ENCODE measurements around the gene DEFB127. TPM values are rescaled to one million over a fixed set of nuclear protein-coding genes. Genes with fewer than 3 reads are reported as not detected.
"Not testable (repeated sequence)": the region's sequence is repeated elsewhere in the genome, so short reads cannot be mapped to it uniquely, and the experiment has no call there.

DEFB127 gene
- polyA plus RNA-seq, 1 donor: not detected

DNA sequence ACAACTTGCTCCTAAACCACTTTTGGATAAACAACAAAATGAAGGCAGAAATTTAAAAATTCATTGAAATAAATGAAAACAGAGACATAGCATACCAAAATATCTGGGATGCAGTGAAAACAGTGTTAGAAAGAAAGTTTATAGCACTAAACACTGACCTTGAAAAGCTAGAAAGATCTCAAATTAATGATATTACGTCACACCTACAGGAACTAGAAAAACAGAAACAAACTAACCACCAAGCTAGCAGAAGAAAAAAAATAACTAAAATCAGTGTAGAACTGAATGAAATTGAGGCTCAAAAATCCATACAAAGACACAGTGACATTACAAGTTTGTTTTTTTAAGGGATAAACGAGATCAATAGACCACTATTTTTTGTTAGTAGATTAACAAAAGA, 27.0 kb downstream of the DEFB127 start:
- Histone ChIP-seq H3K27me3 (ENCODE audit: control insufficient read depth, insufficient read depth, low read length) (no peaks in the 10 kb centered on the region), H3K4me1 (ENCODE audit: control insufficient read depth, insufficient read depth, low read length) (no peaks in the 10 kb centered on the region)
- WGBS (ENCODE audit: insufficient coverage, low lambda C conversion rate): 53% methylated on average over 2 of the region's 2 CpGs

DNA sequence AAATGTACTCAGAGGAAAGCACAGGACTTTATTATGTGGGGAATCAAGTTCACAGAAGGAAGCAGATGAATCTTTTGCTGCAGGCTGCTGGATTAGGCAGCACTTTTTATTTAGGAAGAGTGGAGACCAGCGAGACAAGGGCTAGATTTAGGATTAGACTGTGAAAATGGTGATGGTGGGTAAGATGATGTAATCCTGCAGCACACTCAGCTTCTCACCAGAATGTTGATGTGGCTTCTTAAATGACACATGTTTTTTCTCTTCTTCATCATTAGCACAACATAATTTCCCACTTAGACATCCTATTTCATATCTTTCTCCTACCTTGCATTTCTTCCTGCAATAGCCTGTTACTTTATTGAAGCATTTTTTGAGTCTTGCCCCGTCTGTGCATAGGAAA, 30.5 kb downstream of the DEFB127 start:
- no peaks in the 10 kb centered on the region for H3K9me3 ChIP-seq (ENCODE audit: control insufficient read depth, low read depth, low read length)
- no CpG with 5 or more reads among the region's 2 CpGs for WGBS (ENCODE audit: insufficient coverage, low lambda C conversion rate)
- H3K4me1 ChIP-seq (ENCODE audit: control insufficient read depth, insufficient read depth, low read length): no peaks in the 10 kb centered on the region
- H3K27me3 ChIP-seq (ENCODE audit: control insufficient read depth, insufficient read depth, low read length): peaks cover 2% of the 10 kb centered on the region
- no peaks in the 10 kb centered on the region for H3K36me3 ChIP-seq (ENCODE audit: control insufficient read depth, insufficient read depth, low read length)
- no peak for DNase-seq
- H3K4me3 ChIP-seq (ENCODE audit: low read length): no peak overlapping the region
- no peak overlapping the region for H3K27ac ChIP-seq (ENCODE audit: low read length)

More for the DNA sequence above, 27.0 kb downstream of the DEFB127 start:
- H3K36me3 ChIP-seq (ENCODE audit: control insufficient read depth, insufficient read depth, low read length): no peaks in the 10 kb centered on the region
- no peak for DNase-seq
- no peaks in the 10 kb centered on the region for H3K9me3 ChIP-seq (ENCODE audit: control insufficient read depth, low read depth, low read length)
- H3K27ac ChIP-seq (ENCODE audit: low read length): no peak overlapping the region
- H3K4me3 ChIP-seq (ENCODE audit: low read length): no peak overlapping the region

DNA sequence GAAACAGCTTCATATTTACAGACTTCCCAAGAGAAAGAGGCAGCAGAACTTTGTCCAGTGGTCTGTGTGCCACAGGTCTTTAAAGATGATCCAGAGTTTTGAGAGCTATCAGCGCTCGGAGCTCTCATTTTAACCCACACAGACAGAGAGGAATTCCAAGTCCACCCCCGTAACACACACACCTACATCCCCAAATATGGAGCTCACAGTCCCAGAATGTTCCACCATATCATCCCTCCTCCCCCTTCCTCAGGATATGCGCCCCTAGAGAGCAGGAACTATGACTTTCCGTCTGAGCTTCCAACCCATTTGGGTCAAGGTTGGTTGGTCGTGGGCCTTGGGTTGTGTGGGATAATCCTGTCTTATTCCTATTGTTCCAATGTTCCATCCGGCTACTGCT, 32.4 kb downstream of the DEFB127 start, which contains the start of gene DEFB128:
Gene DEFB128, minus strand, starts transcription at position 101 of the 400 bp plus-strand sequence. Its CDS starts 88 bp downstream, at position 13.
- DNase-seq: no peak
- Histone ChIP-seq H3K36me3 (ENCODE audit: control insufficient read depth, insufficient read depth, low read length) (no peaks in the 10 kb centered on the region), H3K27ac (ENCODE audit: low read length) (no peak within 1 kb of the TSS), H3K9me3 (ENCODE audit: control insufficient read depth, low read depth, low read length) (no peaks in the 10 kb centered on the region), H3K4me1 (ENCODE audit: control insufficient read depth, insufficient read depth, low read length) (no peaks in the 10 kb centered on the region), H3K4me3 (ENCODE audit: low read length) (no peak within 1 kb of the TSS), H3K27me3 (ENCODE audit: control insufficient read depth, insufficient read depth, low read length) (peaks cover 2% of the 10 kb centered on the region)
- WGBS (ENCODE audit: insufficient coverage, low lambda C conversion rate): no CpG with 5 or more reads among the region's 7 CpGs

DNA sequence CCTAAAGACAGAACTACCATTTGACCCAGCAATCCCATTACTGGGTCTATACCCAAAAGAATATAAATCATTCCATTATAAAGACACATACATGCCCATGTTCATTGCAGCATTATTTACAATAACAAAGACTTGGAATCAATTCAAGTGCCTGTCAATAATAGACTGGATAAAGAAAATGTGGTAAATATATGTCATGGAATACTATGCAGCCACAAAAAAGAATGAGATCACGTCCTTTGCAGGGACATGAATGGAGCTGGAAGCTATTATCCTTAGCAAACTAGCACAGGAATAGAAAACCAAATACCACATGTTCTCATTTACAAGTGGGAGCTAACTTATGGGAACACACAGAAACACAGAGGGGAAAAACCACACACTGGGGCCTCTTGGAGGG, 41.0 kb downstream of the DEFB127 start:
- no CpG with 5 or more reads among the region's 1 CpG for WGBS (ENCODE audit: insufficient coverage, low lambda C conversion rate)
- H3K9me3 ChIP-seq (ENCODE audit: control insufficient read depth, low read depth, low read length): peaks cover 3% of the 10 kb centered on the region
- no peaks in the 10 kb centered on the region for H3K36me3 ChIP-seq (ENCODE audit: control insufficient read depth, insufficient read depth, low read length)
- no peak for DNase-seq
- no peaks in the 10 kb centered on the region for H3K4me1 ChIP-seq (ENCODE audit: control insufficient read depth, insufficient read depth, low read length)
- no peaks in the 10 kb centered on the region for H3K27me3 ChIP-seq (ENCODE audit: control insufficient read depth, insufficient read depth, low read length)
- no peak overlapping the region for H3K4me3 ChIP-seq (ENCODE audit: low read length)
- no peak overlapping the region for H3K27ac ChIP-seq (ENCODE audit: low read length)

DNA sequence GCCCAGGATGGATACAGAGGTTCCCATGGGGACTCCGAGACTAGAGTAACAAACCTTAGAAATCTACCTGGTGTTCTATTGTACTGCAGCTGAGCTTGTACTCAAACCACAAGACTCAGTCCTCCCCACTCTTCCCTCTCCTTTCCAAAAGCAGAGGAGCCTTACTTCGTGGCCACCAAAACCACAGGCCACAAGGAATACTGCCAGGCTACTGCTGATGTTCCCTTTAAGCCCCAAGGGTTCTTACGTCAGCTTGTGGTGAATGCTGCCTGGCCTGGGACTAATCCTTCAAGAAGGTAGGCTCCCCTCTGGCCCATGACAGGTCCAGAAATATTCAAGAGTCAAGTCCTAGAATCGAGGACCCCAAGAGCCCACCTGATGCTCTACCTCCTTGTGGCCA, 42.7 kb downstream of the DEFB127 start:
- H3K27ac ChIP-seq (ENCODE audit: low read length): no peak overlapping the region
- H3K9me3 ChIP-seq (ENCODE audit: control insufficient read depth, low read depth, low read length): peaks cover 3% of the 10 kb centered on the region
- DNase-seq: no peak
- H3K4me1 ChIP-seq (ENCODE audit: control insufficient read depth, insufficient read depth, low read length): no peaks in the 10 kb centered on the region
- H3K36me3 ChIP-seq (ENCODE audit: control insufficient read depth, insufficient read depth, low read length): no peaks in the 10 kb centered on the region
- no peaks in the 10 kb centered on the region for H3K27me3 ChIP-seq (ENCODE audit: control insufficient read depth, insufficient read depth, low read length)
- WGBS (ENCODE audit: insufficient coverage, low lambda C conversion rate): 80% methylated on average over 1 of the region's 4 CpGs
- H3K4me3 ChIP-seq (ENCODE audit: low read length): no peak overlapping the region

DNA sequence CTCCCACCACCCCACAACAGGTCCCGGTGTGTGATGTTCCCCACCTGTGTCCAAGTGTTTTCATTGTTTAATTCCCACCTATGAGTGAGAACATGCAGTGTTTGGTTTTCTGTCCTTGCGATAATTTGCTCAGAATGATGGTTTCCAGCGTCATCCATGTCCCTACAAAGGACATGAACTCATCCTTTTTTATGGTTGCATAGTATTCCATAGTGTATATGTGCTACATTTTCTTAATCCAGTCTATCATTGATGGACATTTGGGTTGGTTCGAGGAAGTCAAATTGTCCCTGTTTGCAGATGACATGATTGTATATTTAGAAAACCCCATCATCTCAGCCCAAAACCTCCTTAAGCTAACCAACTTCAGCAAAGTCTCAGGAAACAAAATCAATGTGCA, 46.4 kb downstream of the DEFB127 start:
- not testable (repeated sequence) for H3K27ac ChIP-seq (ENCODE audit: low read length); H3K9me3 ChIP-seq (ENCODE audit: control insufficient read depth, low read depth, low read length)
- WGBS (ENCODE audit: insufficient coverage, low lambda C conversion rate): no CpG with 5 or more reads among the region's 4 CpGs

More for the DNA sequence above, 46.4 kb downstream of the DEFB127 start:
- H3K4me3 ChIP-seq (ENCODE audit: low read length); H3K4me1 ChIP-seq (ENCODE audit: control insufficient read depth, insufficient read depth, low read length); DNase-seq; H3K36me3 ChIP-seq (ENCODE audit: control insufficient read depth, insufficient read depth, low read length); H3K27me3 ChIP-seq (ENCODE audit: control insufficient read depth, insufficient read depth, low read length): not testable (repeated sequence)

Other genes starting within 250 kb of the DEFB127 start
- not detected for gene DEFB125, start 69.8 kb upstream of the DEFB127 start, polyA plus RNA-seq
- not detected for gene DEFB126, start 14.9 kb upstream of the DEFB127 start, polyA plus RNA-seq
- gene DEFB128, start 32.3 kb downstream of the DEFB127 start, polyA plus RNA-seq: not detected
- not detected for gene DEFB129, start 69.8 kb downstream of the DEFB127 start, polyA plus RNA-seq
- not detected for gene DEFB132, start 100.3 kb downstream of the DEFB127 start, polyA plus RNA-seq
- gene C20orf96, start 133.3 kb downstream of the DEFB127 start, polyA plus RNA-seq: 12.0 TPM
- gene ZCCHC3, start 140.1 kb downstream of the DEFB127 start, polyA plus RNA-seq: 28.1 TPM
- 12.7 TPM for gene SOX12, start 168.1 kb downstream of the DEFB127 start, polyA plus RNA-seq
- 21.3 TPM for gene NRSN2, start 189.7 kb downstream of the DEFB127 start, polyA plus RNA-seq
- 2.5 TPM for gene TRIB3, start 223.3 kb downstream of the DEFB127 start, polyA plus RNA-seq

Data from large intestine (tissue), 3 donors.